HEK293T (cell line): Measurements from ENCODE around the gene FHIT.

Experiments
- ELF4 ChIP-seq: fragments of 450-650 bp; IDR thresholded peaks from 2 replicates; pipeline ENCODE4 v1.6.1; 2017; ENCODE audit warnings: antibody characterized with exemption
- FOXK2 ChIP-seq: fragments of 450-650 bp; IDR thresholded peaks from 2 replicates; pipeline ENCODE4 v1.6.1; 2016; ENCODE audit warnings: mild to moderate bottlenecking
- NFRKB ChIP-seq: fragments of 450-650 bp; IDR thresholded peaks from 2 replicates; pipeline ENCODE4 v1.6.1; 2016; ENCODE audit warnings: mild to moderate bottlenecking, moderate library complexity
- SP1 ChIP-seq: fragments of 450-650 bp; IDR thresholded peaks from 2 replicates; pipeline ENCODE4 v1.6.1; 2017
- SUZ12 ChIP-seq: fragments of 450-650 bp; IDR thresholded peaks from 2 replicates; pipeline ENCODE4 v1.6.1; 2016; ENCODE audit warnings: mild to moderate bottlenecking

DNA sequence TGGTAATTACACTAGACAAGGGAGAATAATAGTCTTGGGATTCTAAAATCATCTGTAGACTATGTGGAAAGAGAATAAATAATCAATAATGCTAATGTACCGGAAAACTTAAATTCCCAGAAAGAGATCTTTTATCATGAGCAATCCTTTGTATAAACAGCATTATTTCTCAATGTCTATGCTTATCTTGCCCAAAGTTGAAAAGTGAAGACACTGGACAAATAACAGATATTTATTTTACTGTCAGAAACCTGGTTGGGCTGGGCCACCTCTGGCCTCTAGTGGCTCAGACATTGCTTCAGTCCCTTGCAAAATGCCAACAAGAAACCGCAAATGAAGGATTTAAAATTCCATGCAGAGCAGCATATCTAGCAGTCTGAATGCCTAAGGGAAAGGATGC, 409.9 kb downstream of the FHIT start:
- no peak for TF ChIP-seq NFRKB
- TF ChIP-seq SUZ12 = no peak
- TF ChIP-seq ELF4 = no peak
- no peak for TF ChIP-seq FOXK2
- TF ChIP-seq SP1 = no peak
